ENCODE results near the gene SFT2D1. TPM values are rescaled to one million over a fixed set of nuclear protein-coding genes. Genes with fewer than 3 reads are reported as not detected.

Gene SFT2D1
- total and polyA plus RNA-seq, 7 donors = 26.0 to 92.8 (median 46.2) TPM

- TF ChIP-seq POLR2A (IDR thresholded peaks at IDR 0.05) = no peak
- TF ChIP-seq, protein P1, sequence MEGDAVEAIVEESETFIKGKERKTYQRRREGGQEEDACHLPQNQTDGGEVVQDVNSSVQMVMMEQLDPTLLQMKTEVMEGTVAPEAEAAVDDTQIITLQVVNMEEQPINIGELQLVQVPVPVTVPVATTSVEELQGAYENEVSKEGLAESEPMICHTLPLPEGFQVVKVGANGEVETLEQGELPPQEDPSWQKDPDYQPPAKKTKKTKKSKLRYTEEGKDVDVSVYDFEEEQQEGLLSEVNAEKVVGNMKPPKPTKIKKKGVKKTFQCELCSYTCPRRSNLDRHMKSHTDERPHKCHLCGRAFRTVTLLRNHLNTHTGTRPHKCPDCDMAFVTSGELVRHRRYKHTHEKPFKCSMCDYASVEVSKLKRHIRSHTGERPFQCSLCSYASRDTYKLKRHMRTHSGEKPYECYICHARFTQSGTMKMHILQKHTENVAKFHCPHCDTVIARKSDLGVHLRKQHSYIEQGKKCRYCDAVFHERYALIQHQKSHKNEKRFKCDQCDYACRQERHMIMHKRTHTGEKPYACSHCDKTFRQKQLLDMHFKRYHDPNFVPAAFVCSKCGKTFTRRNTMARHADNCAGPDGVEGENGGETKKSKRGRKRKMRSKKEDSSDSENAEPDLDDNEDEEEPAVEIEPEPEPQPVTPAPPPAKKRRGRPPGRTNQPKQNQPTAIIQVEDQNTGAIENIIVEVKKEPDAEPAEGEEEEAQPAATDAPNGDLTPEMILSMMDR (IDR thresholded peaks at IDR 0.05) = peak; percentile 30 to 74 (median 70)
- TF ChIP-seq POLR2AphosphoS5 (IDR thresholded peaks at IDR 0.05) = peak in 3 of 4 donors; percentile 51 to 62 (median 54)
- WGBS, 2 donors = 0% methylated on average over 49 of the region's 49 CpGs
- H3K4me3 ChIP-seq = peak overlapping the region; percentile 57 to 98 (median 97)
- H3K36me3 ChIP-seq = no peaks in the 10 kb centered on the region
- H3K27ac ChIP-seq = peak overlapping the region; percentile 92 to 97 (median 95)
- no peaks in the 10 kb centered on the region for H3K27me3 ChIP-seq
- peaks cover 0 to 22% (median 11%) of the 10 kb centered on the region in 4 donors for H3K4me1 ChIP-seq
- H3K9me3 ChIP-seq = no peaks in the 10 kb centered on the region
- intact Hi-C loops (cut with DNase I) = loop anchor here (1.0 to 10.0 kb wide), 6 partner anchors 39 to 575 kb away; partner anchors contain the start of genes RNASET2 and RPS6KA2
- peak; percentile 81 for DNase-seq
Observed at GRCh38 chr6:166381733-166382499, 39.6 kb upstream of the SFT2D1 start.

DNA sequence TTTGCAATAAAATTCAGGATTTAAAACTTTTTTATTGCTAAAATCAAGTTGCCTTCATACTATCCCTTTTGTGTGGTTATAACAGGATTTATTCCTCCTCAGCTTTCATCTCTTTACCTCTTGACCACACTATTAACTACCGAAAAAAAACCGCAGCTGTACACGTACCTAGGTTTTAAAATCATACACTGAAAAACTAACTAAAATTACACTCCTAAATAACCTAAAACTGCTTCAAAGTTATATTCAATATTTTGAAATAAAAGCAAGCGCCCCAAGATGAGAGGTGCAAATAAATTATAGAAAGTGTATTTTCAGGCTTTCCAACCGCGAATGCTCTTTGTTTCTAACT lies 39.0 kb upstream of the SFT2D1 start:
- DNase-seq = no peak
- peaks cover 0 to 22% (median 11%) of the 10 kb centered on the region in 4 donors for H3K4me1 ChIP-seq
- peak overlapping the region; percentile 57 to 98 (median 97) for H3K4me3 ChIP-seq
- WGBS, 2 donors = 5 to 24% methylated on average over 6 of the region's 6 CpGs
- H3K9me3 ChIP-seq = no peaks in the 10 kb centered on the region
- TF ChIP-seq POLR2AphosphoS5 (IDR thresholded peaks at IDR 0.05) = no peak
- TF ChIP-seq, protein P1 (IDR thresholded peaks at IDR 0.05) = no peak
- TF ChIP-seq POLR2A (IDR thresholded peaks at IDR 0.05) = no peak
- no peak for TF ChIP-seq EP300 (IDR thresholded peaks at IDR 0.05)
- intact Hi-C loops (cut with DNase I) = loop anchor here (1.0 to 10.0 kb wide), 3 partner anchors 38 to 494 kb away; no protein-coding TSS in a partner anchor
- H3K27me3 ChIP-seq = no peaks in the 10 kb centered on the region
- H3K36me3 ChIP-seq = no peaks in the 10 kb centered on the region
- peak overlapping the region; percentile 92 to 97 (median 95) for H3K27ac ChIP-seq

DNA sequence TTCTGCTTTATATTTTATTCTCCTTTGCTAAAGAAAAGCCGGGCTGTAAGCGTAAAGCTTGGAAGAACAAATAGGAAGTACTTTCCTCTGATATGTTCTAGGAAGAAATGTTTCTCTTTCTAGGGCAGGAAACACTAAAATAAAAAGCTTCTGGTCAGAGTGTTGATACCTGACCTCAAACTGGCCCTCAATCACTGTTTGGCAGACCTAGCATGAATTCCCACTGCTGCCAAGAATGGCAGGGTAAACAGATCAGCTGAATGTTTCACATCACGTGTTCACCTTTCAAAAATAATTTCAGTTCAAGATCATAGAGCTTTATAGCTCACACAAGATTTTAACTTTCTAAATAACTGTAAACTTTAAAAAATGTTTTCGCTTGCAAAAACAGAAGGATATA lies 37.5 kb upstream of the SFT2D1 start:
- intact Hi-C loops (cut with DNase I) = loop anchor here (5.0 to 10.0 kb wide), 2 partner anchors 375 to 492 kb away; no protein-coding TSS in a partner anchor
- H3K27ac ChIP-seq = no peak overlapping the region
- DNase-seq = no peak
- peaks cover 0 to 22% (median 11%) of the 10 kb centered on the region in 4 donors for H3K4me1 ChIP-seq
- H3K36me3 ChIP-seq = no peaks in the 10 kb centered on the region
- no peak overlapping the region for H3K4me3 ChIP-seq
- H3K9me3 ChIP-seq = no peaks in the 10 kb centered on the region
- TF ChIP-seq POLR2A (IDR thresholded peaks at IDR 0.05) (no peak), EP300 (IDR thresholded peaks at IDR 0.05) (no peak), POLR2AphosphoS5 (IDR thresholded peaks at IDR 0.05) (no peak)
- TF ChIP-seq, protein P1 (IDR thresholded peaks at IDR 0.05) = no peak
- WGBS, 2 donors = 86 to 87% methylated on average over 4 of the region's 4 CpGs
- H3K27me3 ChIP-seq = no peaks in the 10 kb centered on the region

DNA sequence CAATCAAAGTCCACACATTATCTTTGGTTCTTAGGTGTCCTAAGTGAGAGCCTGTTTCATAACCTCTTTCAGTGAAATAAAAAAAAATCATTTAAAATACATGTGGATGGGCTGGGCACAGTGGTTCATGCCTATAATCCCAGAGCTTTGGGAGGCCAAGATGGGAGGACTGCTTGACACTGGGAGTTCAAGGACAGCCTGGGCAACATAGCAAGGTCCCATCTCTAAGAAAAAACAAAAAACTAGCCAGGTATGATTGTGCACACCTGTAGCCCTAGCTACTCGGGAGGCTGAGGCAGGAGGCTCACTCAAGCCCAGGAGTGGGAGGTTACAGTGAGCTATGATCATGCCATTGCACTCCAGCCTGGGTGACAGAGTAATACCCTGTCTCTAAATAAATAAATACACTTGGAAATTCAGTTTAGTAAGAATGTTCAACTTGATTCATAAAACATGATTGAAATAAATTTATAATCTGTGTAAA lies 36.8 kb upstream of the SFT2D1 start:
- Histone ChIP-seq H3K27ac (no peak overlapping the region), H3K27me3 (no peaks in the 10 kb centered on the region), H3K9me3 (no peaks in the 10 kb centered on the region), H3K4me3 (no peak overlapping the region), H3K4me1 (peaks cover 0 to 20% (median 9%) of the 10 kb centered on the region in 4 donors), H3K36me3 (no peaks in the 10 kb centered on the region)
- intact Hi-C loops (cut with DNase I) = no loop called here
- 93 to 95% methylated on average over 1 of the region's 1 CpG for WGBS, 2 donors
- DNase-seq = no peak
- no peak for TF ChIP-seq EP300 (IDR thresholded peaks at IDR 0.05)
- TF ChIP-seq, protein P1 (IDR thresholded peaks at IDR 0.05) = no peak
- no peak for TF ChIP-seq POLR2A (IDR thresholded peaks at IDR 0.05)
- no peak for TF ChIP-seq POLR2AphosphoS5 (IDR thresholded peaks at IDR 0.05)
